Limb (tissue), 2 donors: ENCODE results near the gene NANOS2.
A peak's percentile ranks its signal among the peaks of the same experiment; 100 is the strongest.
"Not testable (repeated sequence)": the region's sequence is repeated elsewhere in the genome, so short reads cannot be mapped to it uniquely, and the experiment has no call there.

Source experiments
- DNase-seq, 2 donors: peaks; one replicate each; pipeline ENCODE4 v3.0.0-alpha.2; 2016; ENCODE audit errors: extremely low spot score in 2 of 2

Gene NANOS2

DNA sequence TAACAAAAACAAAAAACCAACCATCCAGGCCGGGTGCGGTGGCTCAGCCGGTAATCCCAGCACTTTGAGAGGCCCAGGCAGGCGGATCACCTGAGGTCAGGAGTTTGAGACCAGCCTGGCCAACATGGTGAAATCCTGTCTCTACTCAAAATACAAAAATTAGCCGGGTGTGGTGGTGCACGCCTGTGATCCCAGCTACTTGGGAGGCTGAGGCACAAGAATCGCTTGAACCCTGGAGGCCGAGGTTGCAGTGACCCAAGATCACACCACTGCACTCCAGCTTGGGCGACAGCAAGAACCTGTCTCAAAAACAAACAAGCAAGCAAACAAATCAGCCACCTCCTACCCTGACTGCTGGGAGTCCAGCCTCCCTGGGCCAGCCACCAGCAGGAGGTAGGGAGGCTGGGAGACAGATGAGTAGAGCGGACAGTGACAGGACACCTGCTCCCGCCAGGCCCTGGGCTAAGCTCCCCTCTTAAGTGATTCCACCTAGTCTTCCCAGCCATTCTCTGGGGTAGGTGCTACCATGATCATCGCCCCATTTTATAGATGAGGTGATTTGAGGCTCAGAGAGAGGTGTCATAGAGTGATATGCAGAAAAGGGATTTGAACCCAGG lies 18.5 kb downstream of the NANOS2 start:
- DNase-seq, result not testable (repeated sequence)

DNA sequence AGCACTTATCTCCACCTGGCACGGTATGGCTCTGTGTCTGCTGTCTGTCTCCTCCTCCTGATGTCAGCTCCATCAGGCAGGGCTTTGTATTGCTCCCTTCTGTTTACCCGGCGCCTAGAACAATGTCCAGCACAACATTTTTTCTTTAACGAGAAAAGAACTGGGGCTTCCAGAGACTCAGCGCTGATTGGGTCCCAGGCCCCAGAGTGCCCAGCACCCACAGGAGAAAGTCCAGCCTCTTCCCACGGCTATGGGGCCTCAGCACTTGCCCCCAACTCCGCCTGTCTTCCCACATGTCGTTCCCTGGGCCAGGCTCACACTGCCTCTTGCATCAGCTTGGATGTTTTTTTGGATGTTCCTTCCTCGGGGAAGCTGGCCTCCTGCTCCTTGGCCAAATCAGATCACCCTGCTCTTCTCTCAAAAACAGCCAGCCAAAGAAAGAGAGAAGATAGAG lies 19.0 kb downstream of the NANOS2 start:
- no peak for DNase-seq

DNA sequence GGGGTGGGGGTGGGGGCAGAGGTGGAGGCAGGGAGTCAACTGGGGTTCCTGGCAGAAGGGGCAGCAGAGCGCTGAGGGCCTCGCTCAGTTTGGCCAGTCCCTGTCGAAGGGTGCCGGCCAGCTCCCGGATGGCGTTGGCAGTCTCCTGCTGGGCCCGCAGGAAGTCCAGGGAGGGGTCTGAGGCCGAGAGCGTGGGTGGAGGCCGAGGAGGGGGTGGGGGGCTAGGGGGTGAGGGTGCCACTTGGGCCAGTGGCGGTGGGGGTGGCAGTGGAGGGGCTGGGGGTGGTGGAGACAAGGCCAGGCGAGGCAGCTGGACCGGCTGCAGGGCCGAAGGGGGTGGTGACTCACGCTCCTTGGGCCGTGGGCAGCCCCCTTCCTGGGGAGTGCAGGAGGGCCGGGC lies 23.7 kb downstream of the NANOS2 start:
- DNase-seq, result no peak

DNA sequence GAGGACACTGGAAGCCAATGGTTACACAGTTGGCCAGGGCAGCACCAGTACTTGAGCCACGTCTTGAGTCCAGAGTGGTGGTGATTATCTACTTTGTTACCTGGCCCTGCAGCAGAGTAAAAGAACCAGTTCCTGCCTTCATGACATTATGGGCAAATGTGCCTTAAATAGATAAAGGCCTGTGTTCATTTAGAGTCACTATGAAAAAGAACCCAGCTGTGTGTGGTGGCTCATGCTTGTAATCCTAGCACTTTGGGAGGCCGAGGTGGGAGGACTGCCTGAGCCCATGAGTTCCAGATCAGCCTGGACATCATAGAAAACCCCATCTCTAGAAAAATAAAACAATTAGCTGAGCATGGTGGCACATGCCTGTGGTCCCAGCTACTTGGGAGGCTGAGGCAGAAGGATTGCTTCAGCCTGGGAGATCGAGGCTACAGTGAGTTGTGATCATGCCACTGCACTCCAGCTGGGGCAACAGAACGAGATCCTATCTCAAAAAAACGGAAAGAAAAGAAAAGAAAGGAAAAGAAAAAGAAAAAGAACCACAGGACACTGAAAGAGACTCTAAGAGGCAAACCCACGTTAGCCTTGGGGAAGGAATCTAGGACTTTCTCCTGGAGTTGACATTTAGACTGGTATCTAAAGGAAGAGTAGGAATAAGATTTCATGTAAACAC lies 25.2 kb downstream of the NANOS2 start:
- DNase-seq, result no peak

DNA sequence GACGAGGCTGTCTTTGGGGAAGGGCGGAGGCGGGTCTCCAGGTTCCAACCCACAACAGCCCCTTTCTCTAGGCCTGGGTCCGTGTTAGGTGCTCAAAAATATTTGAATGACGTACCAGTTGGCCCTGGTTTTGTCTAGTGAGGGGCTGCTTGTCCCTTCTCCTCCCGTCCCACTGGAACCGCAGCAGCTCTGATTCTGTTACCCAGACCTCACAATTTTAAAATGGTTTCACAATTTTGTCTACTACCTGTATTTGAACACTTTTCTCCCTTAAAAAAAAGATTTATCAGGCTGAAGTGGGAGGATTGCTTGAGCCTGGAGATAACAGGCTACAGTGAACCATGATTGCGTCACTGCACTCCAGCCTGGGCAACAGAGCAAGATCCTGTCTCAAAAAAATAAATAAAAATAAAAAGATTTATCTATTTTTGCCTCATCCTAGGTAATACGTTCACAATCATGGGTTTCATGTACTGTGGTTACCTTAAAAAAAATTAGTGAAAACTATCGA lies 27.3 kb downstream of the NANOS2 start:
- no peak for DNase-seq

DNA sequence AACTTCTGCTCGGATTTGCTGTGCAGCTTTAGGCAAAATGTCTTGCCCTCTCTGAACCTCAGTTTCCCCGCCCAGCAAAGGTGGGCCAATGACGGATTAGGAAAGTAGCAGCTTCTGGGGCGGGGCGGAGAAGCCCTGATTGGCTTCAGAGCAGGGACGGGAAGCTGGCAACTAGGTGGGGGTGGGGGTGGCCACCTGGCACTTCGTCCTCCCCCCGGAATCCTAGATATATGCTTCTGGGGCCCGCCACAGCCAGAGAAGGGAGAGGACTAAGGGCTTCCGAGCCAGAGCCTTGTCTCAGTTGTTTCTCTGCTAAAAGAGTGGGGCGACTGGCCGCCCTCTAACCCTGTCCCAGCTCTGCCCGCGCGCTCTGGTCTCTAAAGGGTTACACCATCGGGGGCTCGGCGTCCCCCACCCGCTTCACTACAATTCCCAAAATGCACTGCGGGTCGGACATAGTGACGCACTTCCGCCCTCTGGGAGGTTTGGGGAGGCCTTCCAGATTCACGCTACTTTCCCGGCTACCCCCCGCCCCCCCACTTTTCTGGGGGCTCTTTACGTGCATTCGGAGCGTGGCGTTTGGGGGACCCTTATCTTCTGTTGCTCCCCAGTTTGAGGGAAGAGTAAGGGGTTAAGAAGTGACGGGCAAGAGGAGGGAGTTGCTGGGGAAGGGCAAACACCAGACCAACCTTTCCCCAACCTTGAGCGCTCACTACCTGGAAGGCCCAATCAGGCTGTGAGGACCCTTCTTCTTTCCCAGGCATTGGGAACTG lies 28.0 kb downstream of the NANOS2 start:
- DNase-seq, result peak; percentile 89 to 96

- DNase-seq, result peak; percentile 93 to 95
Measured at GRCh38 chr19:45885556-45886426, 28.8 kb downstream of the NANOS2 start, which contains the start of gene IRF2BP1. IRF2BP1 (minus strand) TSS chr19:45886141; CDS start chr19:45885774, 367 bp downstream.

GRCh38 chr19:45884682-45885555 lies 29.7 kb downstream of the NANOS2 start:
- peak in 1 of 2 donors; percentile 60 for DNase-seq

GRCh38 chr19:45883881-45884681 lies 30.5 kb downstream of the NANOS2 start:
- DNase-seq, result no peak

GRCh38 chr19:45883586-45883880 lies 31.0 kb downstream of the NANOS2 start:
- DNase-seq, result no peak

DNA sequence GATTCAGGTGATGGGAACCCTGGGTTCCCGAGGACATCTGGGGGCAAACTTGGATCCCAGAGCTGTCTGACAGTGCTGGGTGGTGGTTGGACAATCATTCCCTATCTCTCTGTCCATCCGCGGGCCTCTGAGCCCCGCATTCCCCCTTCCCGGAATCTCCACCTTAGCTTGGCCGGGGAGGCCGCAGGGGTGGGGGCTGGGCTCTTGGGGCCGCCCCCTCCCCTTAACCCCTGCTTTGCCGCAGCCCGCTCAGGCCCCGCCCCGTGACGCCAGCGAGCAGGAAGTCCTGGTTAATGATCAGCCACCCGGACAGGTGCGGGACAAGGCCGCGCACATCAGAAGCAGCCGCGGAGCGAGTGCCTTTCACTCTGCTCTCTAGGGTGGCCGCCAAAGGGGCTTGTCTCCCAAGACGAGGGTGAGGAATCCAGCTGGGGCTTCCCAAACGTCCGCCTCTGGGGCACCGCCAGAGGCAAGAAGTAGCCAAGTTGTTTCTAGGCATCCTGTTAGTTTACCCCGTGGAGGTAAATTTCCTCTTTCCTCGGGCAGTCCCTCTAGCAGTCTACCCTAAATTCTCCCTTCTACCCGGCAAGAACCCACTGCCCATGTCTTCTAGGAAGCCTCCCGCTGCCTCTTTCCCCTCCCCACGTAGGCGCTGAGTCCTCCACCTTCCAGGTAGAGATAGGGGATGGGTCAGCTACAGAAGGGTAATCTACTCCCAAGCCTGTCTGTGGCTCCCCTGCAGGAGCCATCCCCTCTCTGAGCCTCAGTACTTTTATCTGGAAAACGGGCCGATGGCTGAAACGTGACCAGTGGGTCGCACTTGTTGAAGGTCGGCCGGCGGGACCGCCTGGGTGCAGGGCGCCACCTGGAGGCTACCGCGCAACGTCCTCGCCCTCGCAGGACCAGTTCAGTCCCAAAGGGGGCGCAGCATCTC lies 31.7 kb downstream of the NANOS2 start:
- peak; percentile 84 to 88 for DNase-seq

DNA sequence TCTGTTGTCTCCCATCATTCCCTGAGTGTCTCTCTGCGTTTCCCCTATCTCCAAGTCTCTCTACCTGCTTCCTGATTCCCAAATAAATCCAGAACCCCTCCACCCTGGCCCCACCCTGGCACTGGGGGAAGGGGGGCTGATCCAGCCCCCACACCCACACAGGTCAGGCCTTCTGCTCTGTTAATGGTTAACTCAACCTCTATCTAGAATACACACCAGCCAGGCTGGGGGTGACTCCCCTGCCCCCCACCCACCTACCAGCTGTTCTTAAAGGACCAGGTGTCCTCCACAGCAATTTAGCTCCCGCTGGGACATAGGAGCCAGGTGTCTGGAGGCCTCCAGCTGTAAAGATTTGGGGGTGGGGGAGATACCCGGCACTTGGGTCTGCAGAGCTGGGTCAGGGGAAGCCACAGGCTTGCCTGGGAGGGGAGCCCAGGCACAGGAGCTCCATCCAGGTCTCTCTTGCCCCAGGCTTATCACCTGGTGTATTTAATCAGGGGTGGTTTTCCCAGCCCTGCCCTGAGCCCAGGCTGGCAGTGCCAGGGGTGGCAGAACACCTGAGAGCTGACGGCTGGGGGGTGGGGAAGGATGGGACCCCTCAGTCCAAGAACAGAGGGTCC lies 32.6 kb downstream of the NANOS2 start:
- DNase-seq, result no peak

GRCh38 chr19:45881082-45881908 lies 33.3 kb downstream of the NANOS2 start:
- DNase-seq, result no peak

GRCh38 chr19:45879971-45880370 lies 34.6 kb downstream of the NANOS2 start:
- no peak for DNase-seq

DNA sequence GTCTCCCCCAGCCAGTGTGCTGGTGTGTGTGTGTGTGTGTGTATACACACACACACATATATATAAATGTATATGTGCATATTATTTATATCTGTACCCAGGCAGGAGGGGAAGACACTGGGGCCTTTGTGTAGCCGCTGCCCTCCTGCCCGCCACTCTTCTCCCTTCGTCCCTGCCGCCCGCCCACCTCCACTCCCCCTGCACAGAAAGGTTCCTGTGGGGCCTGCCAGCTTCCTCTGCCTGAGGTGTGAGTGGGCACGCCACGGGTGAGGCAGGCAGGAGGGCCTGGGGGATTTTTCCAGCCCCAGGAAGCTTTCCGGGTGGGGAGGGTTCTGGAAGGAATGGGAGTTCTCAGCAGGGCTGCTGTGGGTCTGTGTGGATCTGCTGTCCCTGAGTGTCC lies 35.5 kb downstream of the NANOS2 start:
- DNase-seq, result peak in 1 of 2 donors; percentile 61

DNA sequence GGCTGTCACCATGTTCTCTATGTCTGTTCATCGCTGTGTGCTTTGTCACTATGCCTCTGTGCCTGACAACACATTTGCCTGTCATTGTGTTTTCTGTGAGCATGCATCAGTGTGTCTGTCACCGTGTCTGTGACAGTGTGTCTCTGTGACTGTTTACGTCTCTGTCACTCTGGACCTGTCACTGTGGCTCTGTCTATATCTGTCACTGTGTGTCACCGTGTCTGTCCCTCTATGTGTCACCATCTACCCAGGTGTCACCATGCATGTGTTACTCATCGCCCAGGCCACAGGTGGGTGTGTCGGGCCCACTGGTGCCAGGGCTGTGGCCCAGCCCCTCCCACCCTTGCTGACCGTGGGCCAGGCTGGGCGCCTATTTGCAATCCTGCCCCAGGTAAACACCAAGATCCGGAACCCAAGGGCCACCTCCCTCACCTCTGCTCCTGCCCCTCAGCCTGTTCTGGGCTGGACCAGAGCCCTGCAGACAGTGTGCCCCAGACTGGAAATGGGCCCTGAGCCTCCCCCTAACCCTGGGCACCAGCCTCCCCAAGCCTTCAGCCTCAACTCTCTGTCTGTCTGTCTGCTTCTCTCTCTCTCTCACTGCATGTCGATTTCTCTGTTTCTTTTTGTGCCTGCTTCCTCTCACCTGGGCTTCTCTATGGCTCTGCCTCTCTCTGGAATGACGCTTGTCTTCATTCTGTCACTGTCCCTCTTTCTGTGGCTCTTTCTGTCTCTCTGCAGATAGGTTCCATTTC lies 36.4 kb downstream of the NANOS2 start:
- DNase-seq, result peak in 1 of 2 donors; percentile 29
